CD4-positive, alpha-beta T cell (primary cell): ENCODE measurements around the gene ADTRP. TPM values are rescaled to one million over a fixed set of nuclear protein-coding genes. Genes with fewer than 3 reads are reported as not detected.

ENCODE experiments used
- ATAC-seq: fragments of 200-7000 bp; cut with Tn5 transposase; one replicate; pipeline ENCODE4 v1.10.0; 2022; ENCODE audit warnings: mild to moderate bottlenecking; ENCODE audit not compliant: poor library complexity
- CTCF ChIA-PET: fragments of 350-600 bp; sonication (Branson Sonifier 250); formaldehyde crosslinking; loops from one replicate; lab custom pipeline; 2021; ENCODE audit warnings: antibody characterized with exemption, inconsistent platforms; lab: Charles Lee
- POLR2A ChIA-PET: fragments of 350-600 bp; sonication (Branson Sonifier 250); formaldehyde crosslinking; loops from one replicate; lab custom pipeline; 2021; ENCODE audit warnings: antibody characterized with exemption, inconsistent platforms; lab: Charles Lee
- DNase-seq, 14 experiments: peaks; one replicate each; pipeline ENCODE4 v3.0.0-alpha.2; 2013 to 2020; ENCODE audit warnings: mixed read lengths in 2 of 14
- H3K27ac ChIP-seq, 2 donors: one replicate each; pipeline versions ENCODE4 v1.5.1 to v1.7.0; 2013; ENCODE audit warnings: low read length in 2 of 2, low read depth in 1 of 2, mild to moderate bottlenecking in 1 of 2
- H3K27me3 ChIP-seq, 2 experiments: 1 replicate in 1 of 2; 2 replicates in 1 of 2; pipeline versions ENCODE4 v1.6.1 to v1.7.0; 2013; ENCODE audit warnings: low read length in 2 of 2, control low read depth in 1 of 2, mild to moderate bottlenecking in 1 of 2, moderate library complexity in 1 of 2; ENCODE audit not compliant: insufficient read depth in 2 of 2, control insufficient read depth in 1 of 2
- H3K36me3 ChIP-seq: one replicate; pipeline ENCODE4 v1.6.1; 2013; ENCODE audit warnings: low read length, control low read depth; ENCODE audit not compliant: insufficient read depth
- H3K4me1 ChIP-seq: one replicate; pipeline ENCODE4 v1.6.1; 2013; ENCODE audit warnings: low read length, control low read depth; ENCODE audit not compliant: insufficient read depth
- H3K4me3 ChIP-seq: one replicate; pipeline ENCODE4 v1.5.1; 2013; ENCODE audit warnings: mild to moderate bottlenecking, low read length, moderate library complexity
- H3K9me3 ChIP-seq, 2 experiments: 1 replicate in 1 of 2; 2 replicates in 1 of 2; pipeline versions ENCODE4 v1.6.1 to v1.7.0; 2013; ENCODE audit warnings: low read length in 2 of 2, mild to moderate bottlenecking in 2 of 2, control low read depth in 1 of 2, moderate library complexity in 1 of 2; ENCODE audit not compliant: control insufficient read depth in 1 of 2, insufficient read depth in 1 of 2
- H3K27ac Mint-ChIP-seq: one replicate; pipeline ENCODE4 v1.8.0; 2020; ENCODE audit warnings: mixed read lengths
- H3K27me3 Mint-ChIP-seq: one replicate; pipeline ENCODE4 v1.8.0; 2021; ENCODE audit warnings: mixed read lengths
- H3K36me3 Mint-ChIP-seq: one replicate; pipeline ENCODE4 v1.8.0; 2021; ENCODE audit warnings: low read depth, mixed read lengths
- H3K4me1 Mint-ChIP-seq: one replicate; pipeline ENCODE4 v1.8.0; 2021; ENCODE audit warnings: low read depth, mixed read lengths
- H3K4me3 Mint-ChIP-seq: one replicate; pipeline ENCODE4 v1.8.0; 2020; ENCODE audit warnings: mild to moderate bottlenecking, mixed read lengths
- H3K9me3 Mint-ChIP-seq: one replicate; pipeline ENCODE4 v1.8.0; 2020; ENCODE audit warnings: mixed read lengths
- CTCF ChIP-seq: fragments of 200-600 bp; IDR thresholded peaks from one replicate; pipeline ENCODE4 v1.8.0; 2022; ENCODE audit warnings: antibody characterized with exemption, mild to moderate bottlenecking
- intact Hi-C, 2 experiments: fragments of 100-400 bp; cut with DNase I in 1 of 2; cut with micrococcal nuclease in 1 of 2; formaldehyde crosslinking; loops; one replicate each; pipeline versions ENCODE4 v1.15.1 to v1.9.0; 2023 to 2025; cut with DNase I, micrococcal nuclease
- total RNA-seq, 174 experiments: library from RNA in 2 of 174; stranded (reverse) in 2 of 174; gene quantifications; one replicate each; pipeline ENCODE4 v1.2.3 and lab custom pipeline; 2021 to 2026

Gene ADTRP
- total RNA-seq, 2 experiments from 2014 or later, result 14.3 to 15.2 TPM

GRCh38 chr6:11767978-11768756, 10.4 kb downstream of the ADTRP start:
- ATAC-seq, result no peak
- no peaks in the 10 kb centered on the region for H3K4me1 ChIP-seq
- POLR2A ChIA-PET, result no interaction called here
- CTCF ChIA-PET, result no interaction called here
- Mint-ChIP-seq H3K27ac (no peak overlapping the region), H3K4me1 (peaks cover 4% of the 10 kb centered on the region), H3K36me3 (no peaks in the 10 kb centered on the region), H3K27me3 (no peaks in the 10 kb centered on the region), H3K4me3 (no peak overlapping the region), H3K9me3 (no peaks in the 10 kb centered on the region)
- DNase-seq, result no peak
- intact Hi-C loops, result no loop called here
- H3K27me3 ChIP-seq, result no peaks in the 10 kb centered on the region
- no peaks in the 10 kb centered on the region for H3K36me3 ChIP-seq
- no peak overlapping the region for H3K27ac ChIP-seq
- H3K4me3 ChIP-seq, result no peak overlapping the region
- H3K9me3 ChIP-seq, result no peaks in the 10 kb centered on the region
- TF ChIP-seq CTCF, result no peak

- H3K27ac Mint-ChIP-seq, result no peak overlapping the region
- H3K4me3 ChIP-seq, result no peak overlapping the region
- no peaks in the 10 kb centered on the region for H3K36me3 Mint-ChIP-seq
- H3K9me3 ChIP-seq, result no peaks in the 10 kb centered on the region
- CTCF ChIA-PET, result no interaction called here
- H3K36me3 ChIP-seq, result no peaks in the 10 kb centered on the region
- H3K4me1 Mint-ChIP-seq, result peaks cover 4% of the 10 kb centered on the region
- no peak overlapping the region for H3K27ac ChIP-seq
- intact Hi-C loops, result no loop called here
- POLR2A ChIA-PET, result no interaction called here
- ATAC-seq (no peak), DNase-seq (no peak)
- H3K27me3 ChIP-seq, result no peaks in the 10 kb centered on the region
- H3K4me1 ChIP-seq, result no peaks in the 10 kb centered on the region
- TF ChIP-seq CTCF, result no peak
- H3K9me3 Mint-ChIP-seq, result no peaks in the 10 kb centered on the region
- no peak overlapping the region for H3K4me3 Mint-ChIP-seq
- no peaks in the 10 kb centered on the region for H3K27me3 Mint-ChIP-seq
These were observed 11.1 kb downstream of the ADTRP start for GRCh38 chr6:11767458-11767857.

DNA sequence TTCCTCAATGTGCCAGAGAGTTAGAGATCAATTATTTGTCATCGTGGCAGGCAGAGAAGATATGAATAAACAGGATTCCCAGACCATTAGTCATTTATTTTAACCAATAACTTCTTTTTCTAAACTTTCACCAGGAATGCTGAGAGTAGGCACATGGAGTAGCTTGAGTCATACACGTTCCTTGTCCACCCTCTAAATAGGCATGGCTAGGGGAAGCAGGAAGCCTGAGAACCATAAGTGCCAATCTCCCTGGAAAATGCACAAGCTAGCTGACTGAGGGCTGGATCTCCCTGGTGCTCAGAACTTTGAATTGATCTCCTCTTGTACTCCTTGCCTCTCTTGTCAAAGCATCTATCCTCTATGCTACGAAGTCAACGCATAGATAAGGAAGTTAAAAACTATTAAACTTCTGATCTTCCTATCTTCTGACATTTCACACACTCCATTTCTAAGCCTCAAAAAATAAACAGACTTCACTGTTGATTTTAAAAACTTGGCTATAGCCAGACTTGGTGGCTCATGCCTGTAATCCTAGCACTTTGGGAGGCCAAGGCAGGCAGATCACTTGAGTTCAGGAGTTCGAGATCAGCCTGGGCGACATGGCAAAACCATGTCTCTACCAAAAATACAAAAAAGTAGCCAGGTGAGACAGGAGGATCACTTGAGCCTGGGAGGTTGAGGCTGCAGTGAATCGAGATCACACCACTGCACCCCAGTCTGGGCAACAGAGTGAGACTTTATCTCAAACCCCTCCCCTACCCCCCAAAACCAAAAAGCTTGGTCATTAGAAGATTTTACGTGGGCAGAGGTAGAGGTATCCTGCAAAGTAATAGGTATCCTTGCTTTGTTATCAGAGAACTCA, 11.8 kb downstream of the ADTRP start:
- H3K36me3 Mint-ChIP-seq, result no peaks in the 10 kb centered on the region
- POLR2A ChIA-PET, result no interaction called here
- intact Hi-C loops, result no loop called here
- Histone ChIP-seq H3K27me3 (no peaks in the 10 kb centered on the region), H3K4me3 (no peak overlapping the region), H3K27ac (no peak overlapping the region), H3K4me1 (no peaks in the 10 kb centered on the region), H3K9me3 (no peaks in the 10 kb centered on the region), H3K36me3 (no peaks in the 10 kb centered on the region)
- no peak overlapping the region for H3K27ac Mint-ChIP-seq
- H3K4me1 Mint-ChIP-seq, result peaks cover 4% of the 10 kb centered on the region
- CTCF ChIA-PET, result interaction anchor here (1.3 kb wide), 1 partner anchor 28 kb away, joined by 3 read pairs; no protein-coding TSS in a partner anchor
- no peaks in the 10 kb centered on the region for H3K9me3 Mint-ChIP-seq
- ATAC-seq (no peak), DNase-seq (no peak)
- no peak overlapping the region for H3K4me3 Mint-ChIP-seq
- H3K27me3 Mint-ChIP-seq, result no peaks in the 10 kb centered on the region
- TF ChIP-seq CTCF, result no peak
